GM21576 (cell line): Measurements from ENCODE around the gene MEGF11.

ENCODE experiments used
- ATAC-seq: cut with Tn5 transposase; IDR thresholded peaks from one replicate; pipeline ENCODE4 v1.9.1; 2021; ENCODE audit warnings: mild to moderate bottlenecking, moderate library complexity; ENCODE audit not compliant: unreplicated experiment

The MEGF11 gene

DNA sequence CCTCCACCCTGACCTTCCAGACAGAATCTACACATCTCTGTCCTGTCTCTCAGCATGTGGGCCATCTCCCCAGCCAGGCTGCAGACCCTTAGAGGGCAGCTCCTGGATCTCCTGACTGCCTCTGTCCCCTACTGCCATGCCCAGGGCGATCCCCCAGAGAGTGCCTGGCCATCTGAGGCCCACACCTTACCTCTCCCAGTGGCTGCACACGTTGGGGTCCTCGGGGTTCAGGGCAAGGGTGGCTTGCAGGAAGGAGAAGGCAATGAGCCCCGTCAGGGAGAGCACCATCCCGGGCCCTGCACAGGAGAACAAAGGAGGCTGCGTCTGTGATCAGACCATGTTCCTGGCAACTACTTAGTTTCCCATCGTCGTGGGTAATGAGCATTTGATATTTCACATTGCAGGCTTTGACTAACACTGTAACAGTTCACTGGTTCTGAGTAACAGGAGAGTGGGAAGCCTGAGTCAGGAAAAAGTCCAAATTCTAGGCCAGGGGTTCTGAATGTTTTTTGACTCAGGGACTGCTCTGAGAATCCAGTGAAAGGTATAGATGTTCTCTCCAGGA, 125.4 kb downstream of the MEGF11 start:
- ATAC-seq, result no peak

DNA sequence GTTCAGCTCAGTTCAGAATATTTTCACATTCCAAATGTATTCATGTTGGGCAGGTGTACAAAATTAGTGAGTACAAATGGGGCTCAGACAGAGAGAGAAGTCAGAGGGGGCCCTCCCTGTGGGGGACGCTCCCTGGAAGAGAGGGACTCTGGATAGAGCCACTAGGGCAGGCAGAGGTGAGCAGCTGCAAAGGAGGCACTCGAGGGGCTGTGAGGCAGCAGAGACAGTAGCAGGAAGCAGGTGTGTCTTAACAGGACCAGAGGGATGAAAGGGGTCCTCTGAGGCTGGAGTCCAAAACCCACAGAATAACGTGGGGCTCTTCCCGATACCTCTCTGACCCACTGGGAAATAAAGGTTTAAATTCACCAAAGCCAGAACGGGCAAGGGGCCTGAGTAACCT, 127.1 kb downstream of the MEGF11 start:
- no peak for ATAC-seq

DNA sequence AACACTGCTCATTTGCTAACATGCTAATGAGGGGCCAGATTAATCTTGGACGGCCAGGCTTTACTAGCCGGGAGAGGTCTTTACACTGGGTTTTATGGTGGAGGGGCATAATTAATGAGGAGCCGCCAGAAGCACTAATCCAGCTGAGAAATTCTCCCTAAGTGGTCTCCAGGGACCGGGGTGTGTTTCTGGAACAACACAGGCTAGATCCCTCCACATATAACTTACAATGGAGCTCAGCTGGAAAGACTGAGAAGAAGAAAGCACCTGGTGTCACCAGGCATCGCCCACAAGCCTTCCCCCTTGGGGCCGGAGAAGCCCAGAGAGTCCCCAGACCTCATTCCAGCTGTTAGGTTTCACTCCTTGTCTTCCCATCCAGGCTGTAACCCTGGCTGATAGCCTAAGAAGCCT, 127.5 kb downstream of the MEGF11 start:
- no peak for ATAC-seq

- ATAC-seq, result no peak
Measured at GRCh38 chr15:66124651-66125050, 128.9 kb downstream of the MEGF11 start.

DNA sequence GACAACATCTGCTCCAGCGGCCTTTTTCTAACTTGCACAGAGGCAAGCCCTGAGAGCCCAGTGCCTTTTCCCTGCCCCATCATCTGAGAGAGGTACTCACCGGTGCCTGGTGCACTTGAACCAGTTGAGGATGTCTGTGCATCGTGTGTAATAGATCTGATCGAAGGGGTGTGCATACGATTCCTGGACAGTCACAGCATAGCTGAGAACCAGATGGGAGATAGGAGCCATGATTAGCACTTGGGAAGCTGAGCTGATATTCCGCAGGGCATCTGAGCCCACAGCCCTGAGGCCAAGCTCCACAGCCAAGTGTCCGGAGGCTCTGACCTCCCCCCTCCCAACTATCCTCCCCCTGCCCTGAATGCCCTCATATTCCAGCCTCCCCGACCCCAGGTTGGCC, 129.8 kb downstream of the MEGF11 start:
- no peak for ATAC-seq

DNA sequence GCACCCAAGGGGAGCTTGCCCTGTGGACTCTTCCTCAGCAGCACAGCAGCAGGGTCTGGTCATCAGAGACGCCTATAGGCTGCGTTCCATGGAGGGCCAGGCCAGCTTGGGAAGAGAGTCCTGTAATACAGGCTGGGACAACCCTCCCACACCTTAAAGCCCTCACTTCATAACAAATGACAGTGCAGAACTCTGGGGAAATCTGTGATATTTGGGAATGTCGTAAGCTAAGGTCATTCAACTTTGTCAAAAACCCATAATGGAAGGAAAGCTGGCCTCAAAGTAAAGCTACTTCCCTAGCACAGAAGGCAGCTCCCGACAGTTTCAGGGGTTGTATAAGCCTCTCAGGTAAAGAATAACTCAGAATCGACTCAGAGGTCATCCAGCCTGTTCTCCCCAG, 133.1 kb downstream of the MEGF11 start:
- ATAC-seq, result no peak

- ATAC-seq, result no peak
Measured at GRCh38 chr15:66117841-66118240, 135.7 kb downstream of the MEGF11 start.

DNA sequence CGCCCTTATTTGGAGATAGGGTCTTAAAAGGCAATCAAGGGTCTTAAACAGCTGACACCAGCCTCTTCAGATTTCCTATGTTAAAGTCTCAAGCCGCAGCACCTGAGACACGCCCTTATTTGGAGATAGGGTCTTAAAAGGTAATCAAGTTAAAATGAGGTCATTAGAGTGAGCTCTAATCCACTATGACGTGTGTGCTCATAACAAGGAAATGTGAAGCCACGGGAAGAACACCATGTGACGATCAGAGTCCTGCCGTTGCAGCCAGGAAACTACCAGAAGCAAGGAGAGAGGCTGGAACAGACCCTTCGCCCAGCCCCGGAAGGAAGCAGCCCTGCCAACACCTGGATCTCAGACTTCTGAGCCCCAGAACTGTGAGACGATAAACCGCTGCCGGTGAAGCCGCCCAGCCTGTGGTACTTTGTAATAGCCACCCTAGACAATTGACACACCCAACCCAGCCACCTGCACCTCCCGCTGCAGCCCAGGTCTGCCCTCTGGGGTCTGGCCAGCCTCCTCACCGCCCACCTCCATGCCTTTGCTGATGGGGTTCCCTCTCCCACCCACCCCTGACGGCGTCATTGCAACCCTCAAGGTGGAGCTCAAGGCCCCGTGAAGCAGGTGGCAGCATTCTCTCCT, 137.9 kb downstream of the MEGF11 start:
- no peak for ATAC-seq

- no peak for ATAC-seq
Measured at GRCh38 chr15:66114863-66115425, 138.6 kb downstream of the MEGF11 start.

DNA sequence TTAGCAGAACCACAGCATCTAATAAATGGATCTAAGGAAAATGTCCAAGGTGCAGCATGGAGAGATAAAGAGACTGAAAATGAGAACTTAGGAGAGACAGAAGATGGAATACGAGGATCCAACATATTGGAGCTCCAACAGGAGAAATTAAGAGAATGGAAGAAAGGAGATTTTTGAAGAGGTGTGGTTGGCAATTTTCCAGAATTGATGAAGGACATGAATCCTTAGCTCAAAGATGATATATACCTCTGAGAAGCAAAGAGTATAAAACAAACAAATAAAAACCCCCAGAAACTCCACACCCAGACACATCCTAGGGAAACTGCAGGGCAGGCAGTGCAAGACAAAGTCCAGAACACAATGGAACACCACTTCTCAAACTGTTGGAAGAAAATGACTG, 141.2 kb downstream of the MEGF11 start:
- no peak for ATAC-seq

DNA sequence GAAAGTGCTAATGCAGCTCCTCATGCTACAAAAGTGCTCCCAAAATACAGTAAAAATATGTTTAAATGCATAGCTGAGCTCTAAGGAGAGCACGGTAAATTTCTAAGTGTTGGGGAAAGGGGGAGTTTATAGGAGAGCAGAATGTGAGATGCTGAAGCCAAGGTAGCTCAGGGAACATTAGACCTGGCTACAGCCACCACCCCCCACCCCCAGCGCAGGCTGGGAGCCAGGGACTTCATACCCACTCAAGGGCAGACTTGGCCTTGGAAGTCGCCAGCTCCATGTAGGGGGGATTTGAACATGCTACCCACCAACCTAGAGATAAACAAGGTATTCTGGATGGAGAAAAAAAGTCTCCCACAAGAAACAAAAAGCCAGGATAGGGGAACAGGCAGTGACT, 142.2 kb downstream of the MEGF11 start:
- no peak for ATAC-seq

- no peak for ATAC-seq
Measured at GRCh38 chr15:66110864-66111263, 142.7 kb downstream of the MEGF11 start.

- no peak for ATAC-seq
Measured at GRCh38 chr15:66109826-66110225, 143.7 kb downstream of the MEGF11 start.

GRCh38 chr15:66108483-66109265, 144.9 kb downstream of the MEGF11 start:
- ATAC-seq, result no peak

- ATAC-seq, result no peak
Measured at GRCh38 chr15:66107070-66107469, 146.5 kb downstream of the MEGF11 start.

DNA sequence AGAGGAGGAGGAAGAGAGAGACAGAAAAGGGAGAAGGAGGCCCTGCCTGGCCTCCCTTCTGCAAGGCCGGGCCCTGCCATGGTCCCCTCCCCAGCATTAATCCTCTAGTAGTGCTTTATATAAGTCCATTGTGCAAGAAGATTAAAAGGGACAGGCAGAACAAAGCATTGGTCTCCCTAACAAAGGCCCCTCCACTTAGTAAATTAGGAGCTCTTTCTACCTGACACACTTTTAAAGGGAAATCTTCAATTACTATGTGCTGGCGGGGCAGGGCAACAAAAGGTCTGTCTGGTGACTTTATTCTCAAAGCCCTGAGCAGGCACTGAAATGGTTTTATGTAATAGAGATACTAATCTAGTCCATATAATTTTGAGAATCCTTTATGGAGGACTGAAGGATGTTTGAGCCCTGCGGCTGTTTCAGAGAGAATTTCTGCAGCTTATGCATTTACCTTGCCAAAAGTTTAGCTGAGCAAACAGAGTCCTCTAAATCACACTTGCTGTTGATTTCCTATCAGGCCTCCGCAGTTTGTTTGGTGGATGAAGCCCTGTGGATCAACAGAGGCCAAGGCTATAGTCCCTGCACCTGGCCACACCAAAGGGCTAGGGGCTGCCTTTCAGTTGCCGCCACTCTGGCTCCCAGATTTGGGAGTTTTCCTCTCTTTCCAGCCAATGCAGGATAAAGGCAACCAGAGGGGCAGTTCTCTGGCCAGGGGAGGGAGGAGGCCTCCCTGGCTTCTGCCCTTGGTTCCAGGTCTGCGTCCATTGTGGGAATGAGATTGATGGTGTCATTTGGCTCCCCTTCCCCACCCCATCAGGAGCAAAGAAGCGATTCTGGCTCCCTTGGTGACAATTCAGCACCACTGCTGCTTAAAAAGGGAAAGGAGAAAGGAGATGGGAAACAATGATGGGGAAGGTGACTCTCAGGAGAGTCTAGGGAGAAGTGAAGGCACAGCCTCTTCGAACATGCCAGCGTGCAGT, 148.0 kb downstream of the MEGF11 start:
- ATAC-seq, result no peak

DNA sequence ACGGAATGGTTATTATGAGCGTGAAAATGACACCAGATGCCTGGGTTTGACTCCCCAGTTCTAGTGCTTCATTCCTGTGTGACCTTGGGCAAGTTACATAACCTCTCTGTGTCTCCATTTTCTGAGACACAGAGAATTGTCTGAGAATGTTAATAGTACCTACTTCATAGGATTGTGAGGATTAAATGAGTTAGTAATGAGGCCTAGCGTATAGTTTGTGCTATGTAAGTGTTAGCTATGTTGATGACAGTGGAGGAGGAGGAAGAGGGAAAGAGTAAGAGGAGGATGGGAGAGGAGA, 150.3 kb downstream of the MEGF11 start:
- ATAC-seq, result no peak

DNA sequence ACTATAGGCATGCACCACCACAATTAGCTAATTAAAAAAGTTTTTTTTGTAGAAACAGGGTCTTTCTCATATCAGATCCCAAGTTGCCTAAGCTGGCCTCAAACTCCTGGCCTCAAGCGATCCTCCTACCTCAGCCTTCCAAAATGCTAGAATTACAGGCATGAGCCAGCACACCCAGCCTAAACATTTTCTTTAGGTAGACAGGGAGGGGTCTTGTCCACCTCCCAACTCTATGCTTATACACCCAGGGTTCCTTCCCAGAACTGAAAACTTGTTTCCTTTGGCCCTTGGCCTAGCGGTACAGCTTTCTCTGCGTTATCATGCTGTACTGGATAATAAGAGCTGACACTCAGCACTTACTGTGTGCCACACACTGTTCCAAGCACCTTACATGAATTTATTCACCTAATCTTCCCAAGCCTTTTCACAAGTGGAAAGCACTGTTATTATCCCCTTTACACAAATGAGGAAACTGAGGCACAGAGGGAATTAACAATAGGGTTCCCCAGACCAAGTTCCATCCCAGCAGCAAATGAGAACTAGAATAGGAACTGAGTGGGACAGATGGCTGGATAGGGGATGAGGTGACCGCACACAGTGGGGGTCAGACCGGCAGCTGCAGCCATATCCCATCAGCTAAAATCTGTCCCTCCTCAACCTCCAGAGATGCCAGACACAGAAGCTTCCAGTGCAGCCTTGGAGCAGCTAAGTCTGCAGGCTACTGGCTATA, 150.8 kb downstream of the MEGF11 start:
- ATAC-seq, result no peak

- ATAC-seq, result no peak
Measured at GRCh38 chr15:66101715-66102395, 151.7 kb downstream of the MEGF11 start.

- no peak for ATAC-seq
Measured at GRCh38 chr15:66100761-66101160, 152.8 kb downstream of the MEGF11 start.
